WTC11 (cell line): ENCODE data around the gene CAMTA1.

Source experiments
- CTCF ChIP-seq: fragments of 200-600 bp; IDR thresholded peaks from 2 replicates; pipeline ENCODE4 v1.8.0; 2022; ENCODE audit warnings: antibody characterized with exemption
- KAT7 ChIP-seq: sonication (generic); formaldehyde crosslinking; IDR thresholded peaks from 2 replicates; pipeline ENCODE4 v1.8.1; 2023; ENCODE audit warnings: missing genetic modification reagents, mild to moderate bottlenecking, borderline replicate concordance
- MAX ChIP-seq: sonication (generic); formaldehyde crosslinking; IDR thresholded peaks from 2 replicates; pipeline ENCODE4 v1.8.0; 2022; ENCODE audit warnings: mild to moderate bottlenecking, missing genetic modification reagents
- NFYB ChIP-seq: sonication (generic); formaldehyde crosslinking; conservative IDR thresholded peaks from 2 replicates; pipeline ENCODE4 v1.8.0; 2022; ENCODE audit warnings: low read depth, missing genetic modification reagents
- NR2C2 ChIP-seq: sonication (generic); formaldehyde crosslinking; IDR thresholded peaks from 2 replicates; pipeline ENCODE4 v1.8.0; 2022; ENCODE audit warnings: mild to moderate bottlenecking, missing genetic modification reagents
- SOX15 ChIP-seq: fragments of 250-450 bp; sonication (Bioruptor Pico); IDR thresholded peaks from 2 replicates; pipeline ENCODE4 v1.9.0; 2021; ENCODE audit warnings: mild to moderate bottlenecking
- USF1 ChIP-seq: sonication (generic); formaldehyde crosslinking; IDR thresholded peaks from 2 replicates; pipeline ENCODE4 v1.8.0; 2022; ENCODE audit warnings: mild to moderate bottlenecking, missing genetic modification reagents

GRCh38 chr1:7422966-7423365 is 637.7 kb downstream of the CAMTA1 start:
- TF ChIP-seq MAX (CRISPR knock-in tag) (no peak), KAT7 (CRISPR knock-in tag) (no peak), CTCF (no peak), SOX15 (CRISPR knock-in tag) (no peak), NR2C2 (CRISPR knock-in tag) (no peak), USF1 (CRISPR knock-in tag) (no peak), NFYB (CRISPR knock-in tag) (no peak)
